LNCAP (cell line): ENCODE data around the gene ANO10.

Experiments
- CTCF ChIP-seq: fragments of 450-650 bp; IDR thresholded peaks from 2 replicates; pipeline ENCODE4 v1.5.1; 2017; ENCODE audit warnings: mild to moderate bottlenecking

The ANO10 gene

DNA sequence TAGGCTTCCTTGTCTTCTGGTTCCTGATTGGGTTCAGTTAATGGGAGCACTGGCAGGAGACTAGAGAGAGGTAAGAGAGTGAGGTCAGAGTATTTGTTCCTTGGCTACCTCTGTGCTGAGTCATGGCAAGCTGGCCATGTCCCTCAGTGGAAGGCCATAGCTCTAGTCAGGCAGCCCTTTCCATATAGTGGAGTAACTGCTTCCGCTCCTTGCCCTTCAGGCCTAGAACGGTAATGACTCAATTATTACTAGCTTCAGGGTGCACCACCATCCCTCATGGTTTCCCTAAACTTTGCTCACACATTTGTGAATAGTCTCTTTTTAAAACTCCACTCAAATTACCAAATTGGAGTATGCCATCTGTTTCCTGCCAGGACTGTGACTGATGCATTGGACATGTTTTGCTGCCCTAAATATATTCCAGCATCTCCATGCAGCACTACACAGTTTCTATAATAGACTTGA, 10.5 kb upstream of the ANO10 start:
- TF ChIP-seq CTCF: no peak

DNA sequence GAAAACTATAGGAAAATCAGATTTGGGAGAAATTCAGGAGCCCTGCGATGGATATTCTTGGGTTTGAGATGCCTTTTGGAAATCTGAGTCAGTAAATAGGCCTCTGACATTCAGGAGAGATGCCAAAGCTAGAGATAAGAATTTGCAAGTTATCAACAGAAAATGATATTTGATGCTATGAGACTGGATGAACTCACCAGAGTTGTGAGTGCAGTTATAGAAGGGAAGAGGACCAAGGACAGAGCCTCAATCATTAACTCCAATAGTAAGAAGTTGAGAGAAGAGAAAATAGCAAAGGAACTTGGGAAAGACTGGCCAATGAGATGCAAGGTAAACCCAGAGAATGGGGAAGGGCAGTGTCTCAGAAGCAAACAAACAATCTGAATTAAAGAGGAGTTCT, 7.9 kb upstream of the ANO10 start:
- no peak for TF ChIP-seq CTCF

GRCh38 chr3:43629257-43629656, 7.4 kb upstream of the ANO10 start:
- no peak for TF ChIP-seq CTCF

DNA sequence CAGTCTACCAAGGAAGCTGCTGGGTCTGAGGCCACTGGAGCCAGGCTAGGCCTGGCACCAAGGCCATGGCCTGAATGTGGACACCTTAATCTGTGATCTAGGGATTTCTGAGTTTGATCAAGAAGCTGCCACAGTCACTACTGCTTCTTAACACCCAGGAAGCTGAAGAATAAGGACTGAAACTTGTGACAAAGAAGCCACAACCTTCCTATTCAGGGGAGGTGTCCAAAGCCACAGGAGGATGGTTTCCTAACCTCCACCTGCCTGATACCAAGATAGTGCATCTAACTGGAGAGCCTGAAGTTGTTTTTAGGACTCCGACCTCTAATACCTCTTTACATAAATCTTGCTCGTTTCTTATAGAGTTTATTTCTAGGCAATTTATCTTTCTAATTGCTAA, 5.5 kb upstream of the ANO10 start:
- TF ChIP-seq CTCF: no peak

DNA sequence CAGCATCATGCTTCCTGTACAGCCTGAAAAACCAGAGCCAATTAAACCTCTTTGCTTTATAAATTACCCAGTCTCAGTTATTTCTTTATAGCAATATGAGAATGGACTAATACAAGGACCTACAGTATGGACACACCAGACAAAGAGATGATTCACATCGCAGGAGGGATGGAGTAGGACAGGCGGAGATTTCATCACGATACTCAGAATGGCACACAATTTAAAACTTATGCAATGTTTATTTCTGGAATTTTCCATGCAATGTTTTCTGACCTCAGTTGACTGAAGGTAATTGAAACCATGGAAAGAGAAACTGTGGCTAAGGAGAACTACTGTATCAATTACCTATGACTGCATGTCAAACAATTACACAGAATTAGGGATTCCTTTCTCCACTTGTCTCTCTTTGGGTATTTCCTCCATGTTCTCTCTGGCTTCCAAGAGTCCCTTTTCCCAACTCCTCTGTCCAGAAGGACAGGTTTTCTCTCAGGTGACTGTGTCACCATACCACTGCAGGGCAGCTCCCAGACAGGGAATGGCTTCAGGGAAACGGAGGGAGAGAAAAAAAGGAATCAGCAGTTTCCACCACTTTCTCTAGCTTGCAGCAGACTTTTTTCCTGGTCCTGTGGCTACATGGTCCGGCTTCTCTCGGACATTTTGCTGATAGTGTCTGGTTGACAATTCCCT, 3.0 kb upstream of the ANO10 start:
- TF ChIP-seq CTCF: no peak

GRCh38 chr3:43620831-43621655, 768 bp downstream of the ANO10 start:
- TF ChIP-seq CTCF: no peak

GRCh38 chr3:43619588-43619987, 2.2 kb downstream of the ANO10 start:
- TF ChIP-seq CTCF: no peak
